ENCODE data around the gene UNC5C.

The UNC5C gene

DNA sequence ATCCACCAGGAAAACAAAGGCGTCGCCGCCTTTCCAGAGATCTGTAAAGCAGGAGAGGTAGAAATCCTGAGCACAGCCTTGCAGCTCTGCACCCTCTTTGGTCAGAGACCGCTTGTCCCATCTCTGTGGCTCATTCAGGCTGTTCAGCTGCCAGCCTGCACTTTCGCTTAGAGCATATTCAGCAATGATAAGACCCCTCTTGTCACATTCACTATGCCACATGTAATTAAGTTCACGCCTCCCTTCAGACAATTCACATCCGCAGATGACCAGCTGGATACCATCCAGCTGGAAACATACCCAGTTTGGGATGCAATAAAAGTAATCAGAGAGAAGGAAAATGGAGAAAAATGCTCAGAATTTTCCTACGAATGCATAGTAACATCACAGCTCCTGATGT is 335.4 kb downstream of the UNC5C start:
- no peak overlapping the region for H3K4me3 Mint-ChIP-seq
- no peaks in the 10 kb centered on the region for H3K4me1 Mint-ChIP-seq
- no peaks in the 10 kb centered on the region for H3K9me3 Mint-ChIP-seq
- ATAC-seq (ENCODE audit: low read depth) (no peak), DNase-seq (ENCODE audit: low spot score in 2 of 2) (no peak)
- peaks cover 2% of the 10 kb centered on the region for H3K27me3 Mint-ChIP-seq
- no peak overlapping the region for H3K27ac Mint-ChIP-seq
- H3K36me3 Mint-ChIP-seq: no peaks in the 10 kb centered on the region

- Mint-ChIP-seq H3K4me3 (no peak overlapping the region), H3K4me1 (no peaks in the 10 kb centered on the region), H3K27ac (no peak overlapping the region), H3K36me3 (no peaks in the 10 kb centered on the region), H3K27me3 (peaks cover 2% of the 10 kb centered on the region), H3K9me3 (no peaks in the 10 kb centered on the region)
- no peak for DNase-seq (ENCODE audit: low spot score in 2 of 2)
- no peak for ATAC-seq (ENCODE audit: low read depth)
Observed at GRCh38 chr4:95212692-95213091, 336.1 kb downstream of the UNC5C start.

DNA sequence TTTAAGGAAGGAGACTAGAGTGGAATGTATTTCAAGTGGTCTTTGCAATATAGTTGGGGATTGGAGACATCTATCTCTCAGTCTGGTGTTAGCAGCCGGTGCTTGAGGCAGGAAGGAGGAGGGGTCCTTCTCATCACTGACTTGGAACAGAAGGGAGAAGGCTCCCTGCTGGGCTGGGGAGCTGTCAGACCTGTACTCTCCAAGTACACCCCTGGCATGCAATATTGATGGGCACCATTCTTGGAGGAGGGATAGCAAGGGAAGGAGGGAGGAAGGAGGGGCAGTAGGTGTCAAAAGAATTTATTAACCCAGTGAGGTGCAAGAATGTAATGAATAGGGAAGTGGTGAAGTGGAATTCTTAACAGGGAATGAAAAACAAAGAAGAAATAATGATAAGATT is 338.8 kb downstream of the UNC5C start:
- Mint-ChIP-seq H3K27ac (no peak overlapping the region), H3K36me3 (no peaks in the 10 kb centered on the region), H3K27me3 (no peaks in the 10 kb centered on the region), H3K4me3 (no peak overlapping the region), H3K9me3 (no peaks in the 10 kb centered on the region), H3K4me1 (no peaks in the 10 kb centered on the region)
- ATAC-seq (ENCODE audit: low read depth): no peak
- no peak for DNase-seq (ENCODE audit: low spot score in 2 of 2)

- H3K27me3 Mint-ChIP-seq: no peaks in the 10 kb centered on the region
- H3K4me1 Mint-ChIP-seq: no peaks in the 10 kb centered on the region
- no peaks in the 10 kb centered on the region for H3K36me3 Mint-ChIP-seq
- H3K4me3 Mint-ChIP-seq: no peak overlapping the region
- no peaks in the 10 kb centered on the region for H3K9me3 Mint-ChIP-seq
- ATAC-seq (ENCODE audit: low read depth) (no peak), DNase-seq (ENCODE audit: low spot score in 2 of 2) (no peak)
- no peak overlapping the region for H3K27ac Mint-ChIP-seq
Observed at GRCh38 chr4:95204873-95205272, 343.9 kb downstream of the UNC5C start.

- Mint-ChIP-seq H3K9me3 (no peaks in the 10 kb centered on the region), H3K36me3 (no peaks in the 10 kb centered on the region), H3K4me3 (no peak overlapping the region), H3K27ac (no peak overlapping the region), H3K4me1 (no peaks in the 10 kb centered on the region), H3K27me3 (no peaks in the 10 kb centered on the region)
- ATAC-seq (ENCODE audit: low read depth): no peak
- no peak for DNase-seq (ENCODE audit: low spot score in 2 of 2)
Observed at GRCh38 chr4:95204267-95204844, 344.4 kb downstream of the UNC5C start.

GRCh38 chr4:95198961-95199360 is 349.8 kb downstream of the UNC5C start:
- Mint-ChIP-seq H3K9me3 (no peaks in the 10 kb centered on the region), H3K27me3 (peaks cover 2% of the 10 kb centered on the region), H3K4me3 (no peak overlapping the region), H3K27ac (no peak overlapping the region), H3K4me1 (no peaks in the 10 kb centered on the region), H3K36me3 (no peaks in the 10 kb centered on the region)
- no peak for ATAC-seq (ENCODE audit: low read depth)
- no peak for DNase-seq (ENCODE audit: low spot score in 2 of 2)

- Mint-ChIP-seq H3K36me3 (peaks cover 3% of the 10 kb centered on the region), H3K27me3 (peaks cover 2% of the 10 kb centered on the region), H3K4me1 (no peaks in the 10 kb centered on the region), H3K4me3 (no peak overlapping the region), H3K27ac (no peak overlapping the region), H3K9me3 (peaks cover 5% of the 10 kb centered on the region)
- ATAC-seq (ENCODE audit: low read depth): no peak
- no peak for DNase-seq (ENCODE audit: low spot score in 2 of 2)
Observed at GRCh38 chr4:95197353-95197752, 351.4 kb downstream of the UNC5C start.

DNA sequence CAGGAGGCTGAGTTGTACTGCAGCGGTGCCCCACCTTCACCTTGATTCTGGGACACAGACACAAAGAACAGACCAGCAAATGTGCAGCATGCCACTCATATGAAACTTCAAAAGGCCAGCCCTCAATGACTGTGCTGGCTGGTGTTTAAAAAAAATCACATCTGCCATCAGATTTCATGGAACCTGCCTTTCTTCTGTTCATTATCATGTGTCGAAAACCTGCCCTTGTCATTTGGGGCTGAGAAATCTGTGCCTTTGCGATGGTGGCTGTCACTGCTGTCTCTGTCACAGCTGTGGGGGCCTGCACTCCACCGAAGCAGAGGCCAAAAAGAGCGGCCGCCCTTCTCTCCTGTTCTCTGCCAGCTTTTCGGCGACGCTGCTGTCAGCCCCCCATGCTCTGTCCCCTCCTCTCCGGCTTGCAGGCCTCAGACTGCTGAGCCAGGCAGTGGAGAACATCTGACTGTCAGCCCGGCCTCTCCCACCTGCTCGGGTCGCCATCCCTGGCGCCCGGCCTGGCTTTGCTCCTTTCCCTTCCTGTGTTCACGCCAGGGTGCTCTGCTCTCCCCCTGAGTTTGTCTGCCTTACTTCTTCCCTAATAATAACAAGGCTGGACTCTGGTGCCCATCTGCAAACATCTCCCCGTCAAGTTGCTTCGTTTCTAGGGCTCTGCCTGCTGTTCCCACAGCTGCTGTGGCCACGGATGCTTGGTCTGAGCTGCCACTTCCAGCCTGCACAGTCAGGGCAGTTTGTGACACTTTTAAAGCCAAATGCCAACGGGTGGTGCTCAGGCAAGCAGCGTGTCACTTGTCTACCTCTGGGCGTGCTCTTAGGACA is 355.2 kb downstream of the UNC5C start:
- Mint-ChIP-seq H3K36me3 (peaks cover 3% of the 10 kb centered on the region), H3K27me3 (peaks cover 2% of the 10 kb centered on the region), H3K4me1 (peaks cover 3% of the 10 kb centered on the region), H3K4me3 (no peak overlapping the region), H3K9me3 (peaks cover 9% of the 10 kb centered on the region), H3K27ac (no peak overlapping the region)
- DNase-seq (ENCODE audit: low spot score in 2 of 2) (no peak), ATAC-seq (ENCODE audit: low read depth) (no peak)

GRCh38 chr4:95191537-95191936 is 357.2 kb downstream of the UNC5C start:
- H3K4me3 Mint-ChIP-seq: no peak overlapping the region
- no peaks in the 10 kb centered on the region for H3K27me3 Mint-ChIP-seq
- H3K9me3 Mint-ChIP-seq: peaks cover 9% of the 10 kb centered on the region
- peaks cover 3% of the 10 kb centered on the region for H3K36me3 Mint-ChIP-seq
- DNase-seq (ENCODE audit: low spot score in 2 of 2) (no peak), ATAC-seq (ENCODE audit: low read depth) (no peak)
- H3K27ac Mint-ChIP-seq: no peak overlapping the region
- H3K4me1 Mint-ChIP-seq: peaks cover 3% of the 10 kb centered on the region

GRCh38 chr4:95190751-95191436 is 357.9 kb downstream of the UNC5C start:
- Mint-ChIP-seq H3K27ac (no peak overlapping the region), H3K9me3 (peaks cover 9% of the 10 kb centered on the region), H3K4me1 (peaks cover 3% of the 10 kb centered on the region), H3K36me3 (peaks cover 3% of the 10 kb centered on the region), H3K27me3 (no peaks in the 10 kb centered on the region), H3K4me3 (no peak overlapping the region)
- no peak for ATAC-seq (ENCODE audit: low read depth)
- no peak for DNase-seq (ENCODE audit: low spot score in 2 of 2)

GRCh38 chr4:95188701-95189370 is 359.9 kb downstream of the UNC5C start:
- Mint-ChIP-seq H3K27ac (no peak overlapping the region), H3K4me1 (peaks cover 3% of the 10 kb centered on the region), H3K27me3 (no peaks in the 10 kb centered on the region), H3K36me3 (peaks cover 3% of the 10 kb centered on the region), H3K9me3 (peaks cover 9% of the 10 kb centered on the region), H3K4me3 (no peak overlapping the region)
- no peak for DNase-seq (ENCODE audit: low spot score in 2 of 2)
- no peak for ATAC-seq (ENCODE audit: low read depth)

- Mint-ChIP-seq H3K27me3 (no peaks in the 10 kb centered on the region), H3K4me3 (no peak overlapping the region), H3K9me3 (peaks cover 2% of the 10 kb centered on the region), H3K36me3 (no peaks in the 10 kb centered on the region), H3K27ac (no peak overlapping the region), H3K4me1 (no peaks in the 10 kb centered on the region)
- DNase-seq (ENCODE audit: low spot score in 2 of 2) (no peak), ATAC-seq (ENCODE audit: low read depth) (no peak)
Observed at GRCh38 chr4:95186666-95187065, 362.1 kb downstream of the UNC5C start.

DNA sequence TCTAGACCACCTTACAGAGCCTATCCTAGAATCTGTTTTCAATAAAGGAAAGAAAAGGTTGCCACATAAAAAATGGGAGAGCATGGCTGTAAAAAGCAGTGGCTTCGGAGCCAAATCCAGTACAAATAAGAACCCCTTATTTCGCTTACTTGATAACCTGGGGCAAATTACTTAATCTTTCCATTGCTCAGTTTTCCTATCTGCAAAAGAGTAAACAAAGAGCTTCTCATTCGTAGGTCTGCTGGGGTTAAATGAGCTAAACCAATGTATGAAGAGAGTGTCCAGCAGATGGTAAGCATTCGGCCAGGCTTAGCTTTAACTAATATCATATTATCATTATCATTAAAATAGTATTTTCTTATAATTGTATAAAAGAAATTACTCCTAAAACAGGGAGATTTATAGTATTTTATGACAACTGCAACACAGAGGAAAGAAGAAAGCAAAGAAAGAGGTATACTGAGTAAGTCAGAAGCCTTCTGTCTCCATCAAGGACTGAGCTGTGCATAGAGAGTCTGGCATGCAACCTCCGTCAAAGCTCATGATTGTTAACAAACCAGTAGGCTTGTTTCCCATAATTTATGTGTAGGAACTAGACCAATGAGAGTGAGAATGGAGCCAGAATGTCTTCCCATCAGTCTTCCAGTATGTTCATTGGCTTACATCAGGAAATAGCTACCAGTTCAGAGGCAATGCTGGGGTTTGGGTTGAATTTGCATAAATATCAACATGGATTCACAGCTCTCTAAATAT is 364.9 kb downstream of the UNC5C start:
- Mint-ChIP-seq H3K27me3 (no peaks in the 10 kb centered on the region), H3K36me3 (no peaks in the 10 kb centered on the region), H3K9me3 (no peaks in the 10 kb centered on the region), H3K27ac (no peak overlapping the region), H3K4me1 (no peaks in the 10 kb centered on the region), H3K4me3 (no peak overlapping the region)
- ATAC-seq (ENCODE audit: low read depth) (no peak), DNase-seq (ENCODE audit: low spot score in 2 of 2) (no peak)

DNA sequence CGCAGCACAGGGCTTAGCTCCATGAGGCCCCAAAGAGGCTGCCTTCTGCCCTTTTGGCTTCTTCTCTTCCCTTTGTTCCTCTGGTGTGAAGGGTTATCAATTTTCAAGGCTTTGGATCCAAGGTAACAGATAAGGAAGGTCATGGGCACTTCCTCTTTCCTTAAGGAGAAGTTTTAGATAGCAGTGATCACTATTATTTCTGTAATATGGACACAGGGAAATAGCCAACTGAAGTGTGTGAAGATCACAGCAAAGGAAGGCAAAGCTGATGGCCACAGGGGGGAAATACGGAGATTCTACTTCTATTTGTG is 366.8 kb downstream of the UNC5C start:
- H3K27ac Mint-ChIP-seq: no peak overlapping the region
- no peaks in the 10 kb centered on the region for H3K4me1 Mint-ChIP-seq
- H3K9me3 Mint-ChIP-seq: no peaks in the 10 kb centered on the region
- H3K36me3 Mint-ChIP-seq: no peaks in the 10 kb centered on the region
- H3K4me3 Mint-ChIP-seq: no peak overlapping the region
- H3K27me3 Mint-ChIP-seq: peaks cover 2% of the 10 kb centered on the region
- DNase-seq (ENCODE audit: low spot score in 2 of 2) (no peak), ATAC-seq (ENCODE audit: low read depth) (no peak)

Data from memory B cell (primary cell).